Right lobe of liver (tissue), 4 donors: ENCODE data around the gene PSEN1.

Experiments used
- POLR2A ChIP-seq: fragments of 450-650 bp; IDR thresholded peaks from one replicate; pipeline ENCODE4 v1.6.1; 2017; ENCODE audit warnings: antibody characterized with exemption, mild to moderate bottlenecking
- TF ChIP-seq, protein P1 (sequence below), 4 donors: fragments of 200-600 bp in 3 of 4; fragments of 450-650 bp in 1 of 4; IDR thresholded peaks; one replicate each; pipeline versions ENCODE4 v1.5.1 to v1.8.0; 2016 to 2022; ENCODE audit warnings: antibody characterized with exemption in 4 of 4, mild to moderate bottlenecking in 2 of 4
- donor health status: DM: no; HTN: no; CAD: no.
- donor health status: DM: no; HTN: no; CAD: no.
- donor health status: DM: no; HTN: yes; CAD: no.

DNA sequence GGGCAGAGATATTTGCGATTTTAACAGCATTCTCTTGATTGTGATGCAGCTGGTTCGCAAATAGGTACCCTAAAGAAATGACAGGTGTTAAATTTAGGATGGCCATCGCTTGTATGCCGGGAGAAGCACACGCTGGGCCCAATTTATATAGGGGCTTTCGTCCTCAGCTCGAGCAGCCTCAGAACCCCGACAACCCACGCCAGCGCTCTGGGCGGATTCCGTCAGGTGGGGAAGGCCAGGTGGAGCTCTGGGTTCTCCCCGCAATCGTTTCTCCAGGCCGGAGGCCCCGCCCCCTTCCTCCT, 271 bp upstream of the PSEN1 start:
- TF ChIP-seq POLR2A, result no peak
- TF ChIP-seq, protein P1, sequence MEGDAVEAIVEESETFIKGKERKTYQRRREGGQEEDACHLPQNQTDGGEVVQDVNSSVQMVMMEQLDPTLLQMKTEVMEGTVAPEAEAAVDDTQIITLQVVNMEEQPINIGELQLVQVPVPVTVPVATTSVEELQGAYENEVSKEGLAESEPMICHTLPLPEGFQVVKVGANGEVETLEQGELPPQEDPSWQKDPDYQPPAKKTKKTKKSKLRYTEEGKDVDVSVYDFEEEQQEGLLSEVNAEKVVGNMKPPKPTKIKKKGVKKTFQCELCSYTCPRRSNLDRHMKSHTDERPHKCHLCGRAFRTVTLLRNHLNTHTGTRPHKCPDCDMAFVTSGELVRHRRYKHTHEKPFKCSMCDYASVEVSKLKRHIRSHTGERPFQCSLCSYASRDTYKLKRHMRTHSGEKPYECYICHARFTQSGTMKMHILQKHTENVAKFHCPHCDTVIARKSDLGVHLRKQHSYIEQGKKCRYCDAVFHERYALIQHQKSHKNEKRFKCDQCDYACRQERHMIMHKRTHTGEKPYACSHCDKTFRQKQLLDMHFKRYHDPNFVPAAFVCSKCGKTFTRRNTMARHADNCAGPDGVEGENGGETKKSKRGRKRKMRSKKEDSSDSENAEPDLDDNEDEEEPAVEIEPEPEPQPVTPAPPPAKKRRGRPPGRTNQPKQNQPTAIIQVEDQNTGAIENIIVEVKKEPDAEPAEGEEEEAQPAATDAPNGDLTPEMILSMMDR (IDR thresholded peaks at IDR 0.05), result no peak
